Eye (tissue), 1 donor: ENCODE measurements around the gene CYP2W1.
"Not testable (repeated sequence)": the region's sequence is repeated elsewhere in the genome, so short reads cannot be mapped to it uniquely, and the experiment has no call there.

Source experiments
- DNase-seq: peaks from one replicate; pipeline ENCODE4 v3.0.0-alpha.2; 2015

The CYP2W1 gene

GRCh38 chr7:1031716-1032455, 48.9 kb downstream of the CYP2W1 start:
- DNase-seq, result no peak

- DNase-seq, result no peak
These were observed 49.7 kb downstream of the CYP2W1 start for GRCh38 chr7:1032536-1033181.

- DNase-seq, result no peak
These were observed 50.7 kb downstream of the CYP2W1 start for GRCh38 chr7:1033546-1034145.

- not testable (repeated sequence) for DNase-seq
These were observed 51.8 kb downstream of the CYP2W1 start for GRCh38 chr7:1034769-1035168.

- not testable (repeated sequence) for DNase-seq
These were observed 53.4 kb downstream of the CYP2W1 start for GRCh38 chr7:1036164-1036928.
